ENCODE data around the gene PLXNA4. TPM values are rescaled to one million over a fixed set of nuclear protein-coding genes. Genes with fewer than 3 reads are reported as not detected.

Gene PLXNA4
- total and polyA plus RNA-seq, 3 donors from 2014 or later, result 3.4 to 5.5 (median 3.8) TPM

- 76 to 77% methylated on average over 4 of the region's 4 CpGs for whole genome bisulfite sequencing, 2 donors
- H3K9me3 ChIP-seq, result no peaks in the 10 kb centered on the region
- no peaks in the 10 kb centered on the region for H3K4me1 ChIP-seq
- no peak overlapping the region for H3K27ac ChIP-seq
- DNase-seq, result no peak
- H3K27me3 ChIP-seq, result no peaks in the 10 kb centered on the region
- H3K4me3 ChIP-seq, result no peak overlapping the region
- TF ChIP-seq CTCF (IDR thresholded peaks at IDR 0.05), result no peak
- no peak for TF ChIP-seq POLR2A (IDR thresholded peaks at IDR 0.05)
- no peaks in the 10 kb centered on the region for H3K36me3 ChIP-seq (ENCODE audit: low read depth, missing control alignments)
- intact Hi-C loops (cut with DNase I; ENCODE audit: low total_unique reads), result no loop called here
Observed at GRCh38 chr7:132337450-132338080, 238.7 kb downstream of the PLXNA4 start.

DNA sequence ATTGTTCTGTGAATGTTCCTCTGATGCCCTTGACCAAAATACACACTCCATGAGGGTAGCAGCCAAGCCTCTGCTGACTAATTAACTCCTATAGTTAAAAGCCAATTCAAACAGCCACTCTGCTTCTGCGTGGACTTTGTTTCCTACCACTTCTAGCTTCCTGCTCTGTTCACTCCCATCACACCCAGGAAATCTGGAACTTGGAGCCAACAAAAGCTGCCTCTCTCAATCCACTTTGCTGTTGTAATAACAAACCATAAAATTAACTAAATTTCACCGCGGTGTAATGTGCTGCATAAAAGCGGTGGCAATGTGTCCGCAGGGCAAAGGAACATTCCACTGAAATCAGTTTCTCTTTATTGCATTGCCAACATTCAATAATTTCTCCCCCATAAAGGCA, 239.5 kb downstream of the PLXNA4 start:
- TF ChIP-seq POLR2A (IDR thresholded peaks at IDR 0.05) (no peak), CTCF (IDR thresholded peaks at IDR 0.05) (no peak)
- no peaks in the 10 kb centered on the region for H3K36me3 ChIP-seq (ENCODE audit: low read depth, missing control alignments)
- H3K27ac ChIP-seq, result no peak overlapping the region
- DNase-seq, result no peak
- intact Hi-C loops (cut with DNase I; ENCODE audit: low total_unique reads), result no loop called here
- H3K27me3 ChIP-seq, result no peaks in the 10 kb centered on the region
- no peaks in the 10 kb centered on the region for H3K9me3 ChIP-seq
- H3K4me1 ChIP-seq, result no peaks in the 10 kb centered on the region
- H3K4me3 ChIP-seq, result no peak overlapping the region
- WGBS, 2 donors, result 69 to 71% methylated on average over 5 of the region's 5 CpGs

DNA sequence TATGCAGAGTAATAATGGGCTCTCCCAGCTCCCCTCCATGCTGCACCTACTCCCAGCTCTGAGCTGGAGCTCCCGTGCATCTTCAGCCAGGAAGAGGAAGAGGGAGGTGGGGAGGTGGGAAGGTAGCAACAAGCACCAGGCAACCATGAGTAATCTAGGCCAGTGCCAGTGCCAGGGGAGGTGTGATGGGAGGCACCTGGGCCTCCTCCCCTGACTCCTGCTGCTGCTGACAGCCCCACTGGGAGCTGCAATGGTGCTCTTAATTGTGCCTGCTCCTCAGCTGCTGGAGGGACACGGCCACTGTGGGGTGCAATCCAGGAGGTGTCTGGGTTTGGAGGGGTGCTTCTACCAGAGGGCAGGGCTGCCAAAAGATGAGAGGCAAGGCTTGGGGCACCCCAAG, 243.0 kb downstream of the PLXNA4 start:
- no peaks in the 10 kb centered on the region for H3K4me1 ChIP-seq
- no peak overlapping the region for H3K27ac ChIP-seq
- H3K36me3 ChIP-seq (ENCODE audit: low read depth, missing control alignments), result no peaks in the 10 kb centered on the region
- no peak for DNase-seq
- TF ChIP-seq POLR2A (IDR thresholded peaks at IDR 0.05), result no peak
- TF ChIP-seq CTCF (IDR thresholded peaks at IDR 0.05), result no peak
- H3K9me3 ChIP-seq, result no peaks in the 10 kb centered on the region
- no peaks in the 10 kb centered on the region for H3K27me3 ChIP-seq
- WGBS, 2 donors, result 70 to 86% methylated on average over 2 of the region's 2 CpGs
- intact Hi-C loops (cut with DNase I; ENCODE audit: low total_unique reads), result no loop called here
- no peak overlapping the region for H3K4me3 ChIP-seq

- 90 to 97% methylated on average over 4 to 5 of the region's 5 CpGs for WGBS, 2 donors
- no peaks in the 10 kb centered on the region for H3K27me3 ChIP-seq
- no peak overlapping the region for H3K4me3 ChIP-seq
- DNase-seq, result no peak
- TF ChIP-seq POLR2A (IDR thresholded peaks at IDR 0.05) (no peak), CTCF (IDR thresholded peaks at IDR 0.05) (no peak)
- intact Hi-C loops (cut with DNase I; ENCODE audit: low total_unique reads), result no loop called here
- no peak overlapping the region for H3K27ac ChIP-seq
- H3K36me3 ChIP-seq (ENCODE audit: low read depth, missing control alignments), result no peaks in the 10 kb centered on the region
- no peaks in the 10 kb centered on the region for H3K9me3 ChIP-seq
- no peaks in the 10 kb centered on the region for H3K4me1 ChIP-seq
Observed at GRCh38 chr7:132328760-132329159, 247.5 kb downstream of the PLXNA4 start.

GRCh38 chr7:132328047-132328620, 248.1 kb downstream of the PLXNA4 start:
- no peaks in the 10 kb centered on the region for H3K4me1 ChIP-seq
- 80 to 94% methylated on average over 9 to 13 of the region's 13 CpGs for WGBS, 2 donors

More at GRCh38 chr7:132328047-132328620, 248.1 kb downstream of the PLXNA4 start:
- Histone ChIP-seq H3K27me3 (no peaks in the 10 kb centered on the region), H3K36me3 (ENCODE audit: low read depth, missing control alignments) (no peaks in the 10 kb centered on the region), H3K27ac (no peak overlapping the region), H3K9me3 (no peaks in the 10 kb centered on the region), H3K4me3 (no peak overlapping the region)
- intact Hi-C loops (cut with DNase I; ENCODE audit: low total_unique reads), result no loop called here
- no peak for TF ChIP-seq CTCF (IDR thresholded peaks at IDR 0.05)
- no peak for TF ChIP-seq POLR2A (IDR thresholded peaks at IDR 0.05)
- DNase-seq, result no peak
